ENCODE results near the gene PFN1. TPM values are rescaled to one million over a fixed set of nuclear protein-coding genes. Genes with fewer than 3 reads are reported as not detected.
A peak's percentile ranks its signal among the peaks of the same experiment; 100 is the strongest.

Gene PFN1
- total RNA-seq, 1 donor from 2014 or later = 874 TPM

DNA sequence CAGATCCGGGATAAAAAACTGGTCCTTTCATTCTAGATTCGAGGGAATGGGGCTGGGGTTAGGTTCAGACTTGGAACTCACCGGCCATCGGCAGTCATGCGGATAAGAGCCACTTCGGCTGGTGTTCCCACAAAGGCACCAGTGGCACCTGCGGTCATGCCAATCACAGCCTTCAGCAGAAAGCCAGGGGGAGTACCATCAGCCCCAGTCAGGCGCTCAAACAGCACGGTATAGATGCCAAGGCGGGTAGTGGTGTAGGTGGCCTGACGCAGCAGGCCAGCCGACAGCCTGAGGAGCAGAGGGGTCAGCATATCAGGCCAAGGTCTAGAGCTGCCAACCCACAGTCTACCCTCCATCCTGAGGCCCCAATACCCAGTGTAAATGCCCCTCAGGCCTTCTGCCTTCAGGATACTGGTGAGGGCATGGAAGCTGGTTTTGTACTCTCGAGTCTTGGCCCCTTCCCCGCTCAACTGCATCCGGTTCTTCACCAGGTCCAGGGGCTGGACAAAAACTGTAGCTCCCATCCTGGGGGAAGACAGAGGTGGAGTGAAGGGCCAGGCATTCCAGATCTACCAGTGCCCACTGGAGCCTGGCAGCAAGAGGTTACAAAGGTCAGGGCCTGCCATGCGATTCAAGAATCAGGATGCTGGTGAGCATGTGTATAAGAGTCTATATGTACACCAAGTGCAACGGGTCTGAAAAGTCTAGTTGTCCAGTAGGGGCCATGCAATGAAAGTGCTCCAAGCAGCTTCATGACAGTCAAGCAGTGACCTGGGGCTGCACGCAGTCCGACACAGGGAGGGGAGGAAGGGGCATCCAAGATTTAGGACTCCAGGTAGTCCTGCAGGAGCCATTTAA is 9.4 kb downstream of the PFN1 start:
- TF ChIP-seq CTCF (IDR thresholded peaks at IDR 0.05; ENCODE audit: unreplicated experiment) = no peak
- H3K9me3 Mint-ChIP-seq (ENCODE audit: unreplicated experiment) = no peaks in the 10 kb centered on the region
- no peak for DNase-seq (ENCODE audit: low spot score)
- peaks cover 19% of the 10 kb centered on the region for H3K27me3 Mint-ChIP-seq (ENCODE audit: unreplicated experiment)
- peaks cover 27% of the 10 kb centered on the region for H3K4me1 Mint-ChIP-seq (ENCODE audit: unreplicated experiment)
- peak overlapping the region; percentile 90 for H3K27ac Mint-ChIP-seq (ENCODE audit: unreplicated experiment)
- peak overlapping the region; percentile 97 for H3K4me3 Mint-ChIP-seq (ENCODE audit: unreplicated experiment)
- peaks cover 18% of the 10 kb centered on the region for H3K36me3 Mint-ChIP-seq (ENCODE audit: low read depth, unreplicated experiment)

- no peak for TF ChIP-seq CTCF (IDR thresholded peaks at IDR 0.05; ENCODE audit: unreplicated experiment)
- Mint-ChIP-seq H3K27me3 (ENCODE audit: unreplicated experiment) (peaks cover 21% of the 10 kb centered on the region), H3K27ac (ENCODE audit: unreplicated experiment) (no peak overlapping the region), H3K4me3 (ENCODE audit: unreplicated experiment) (peak overlapping the region; percentile 97), H3K4me1 (ENCODE audit: unreplicated experiment) (peaks cover 31% of the 10 kb centered on the region), H3K36me3 (ENCODE audit: low read depth, unreplicated experiment) (peaks cover 16% of the 10 kb centered on the region), H3K9me3 (ENCODE audit: unreplicated experiment) (no peaks in the 10 kb centered on the region)
- DNase-seq (ENCODE audit: low spot score) = no peak
These were observed 10.2 kb downstream of the PFN1 start for GRCh38 chr17:4938069-4938491.

DNA sequence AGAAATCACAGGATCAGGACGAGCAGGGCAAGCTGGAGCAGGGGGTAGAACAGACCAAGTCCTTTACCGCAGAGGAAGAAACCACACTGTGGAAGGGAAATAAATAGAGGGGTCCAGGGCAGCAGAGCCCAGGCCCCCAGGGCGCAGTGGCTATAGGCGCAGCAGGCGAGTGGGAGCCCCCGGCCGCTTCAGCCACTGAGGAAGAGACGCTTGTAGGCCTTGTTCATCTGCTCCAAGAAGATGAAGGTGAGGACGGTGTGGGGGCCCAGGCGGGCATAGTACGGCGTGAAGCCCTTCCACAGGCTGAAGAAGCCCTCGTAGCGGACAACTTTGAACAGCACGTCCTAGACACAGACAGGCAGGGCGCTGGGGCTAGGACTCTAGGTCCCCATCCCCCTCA is 10.8 kb downstream of the PFN1 start:
- peaks cover 19% of the 10 kb centered on the region for H3K27me3 Mint-ChIP-seq (ENCODE audit: unreplicated experiment)
- no peaks in the 10 kb centered on the region for H3K9me3 Mint-ChIP-seq (ENCODE audit: unreplicated experiment)
- DNase-seq (ENCODE audit: low spot score) = no peak
- H3K4me3 Mint-ChIP-seq (ENCODE audit: unreplicated experiment) = no peak overlapping the region
- TF ChIP-seq CTCF (IDR thresholded peaks at IDR 0.05; ENCODE audit: unreplicated experiment) = no peak
- H3K27ac Mint-ChIP-seq (ENCODE audit: unreplicated experiment) = no peak overlapping the region
- peaks cover 12% of the 10 kb centered on the region for H3K36me3 Mint-ChIP-seq (ENCODE audit: low read depth, unreplicated experiment)
- H3K4me1 Mint-ChIP-seq (ENCODE audit: unreplicated experiment) = peaks cover 34% of the 10 kb centered on the region

GRCh38 chr17:4936436-4936835 is 11.9 kb downstream of the PFN1 start:
- Mint-ChIP-seq H3K36me3 (ENCODE audit: low read depth, unreplicated experiment) (peaks cover 11% of the 10 kb centered on the region), H3K27me3 (ENCODE audit: unreplicated experiment) (peaks cover 14% of the 10 kb centered on the region), H3K9me3 (ENCODE audit: unreplicated experiment) (no peaks in the 10 kb centered on the region), H3K4me3 (ENCODE audit: unreplicated experiment) (no peak overlapping the region), H3K27ac (ENCODE audit: unreplicated experiment) (no peak overlapping the region), H3K4me1 (ENCODE audit: unreplicated experiment) (peaks cover 28% of the 10 kb centered on the region)
- no peak for TF ChIP-seq CTCF (IDR thresholded peaks at IDR 0.05; ENCODE audit: unreplicated experiment)
- DNase-seq (ENCODE audit: low spot score) = no peak

DNA sequence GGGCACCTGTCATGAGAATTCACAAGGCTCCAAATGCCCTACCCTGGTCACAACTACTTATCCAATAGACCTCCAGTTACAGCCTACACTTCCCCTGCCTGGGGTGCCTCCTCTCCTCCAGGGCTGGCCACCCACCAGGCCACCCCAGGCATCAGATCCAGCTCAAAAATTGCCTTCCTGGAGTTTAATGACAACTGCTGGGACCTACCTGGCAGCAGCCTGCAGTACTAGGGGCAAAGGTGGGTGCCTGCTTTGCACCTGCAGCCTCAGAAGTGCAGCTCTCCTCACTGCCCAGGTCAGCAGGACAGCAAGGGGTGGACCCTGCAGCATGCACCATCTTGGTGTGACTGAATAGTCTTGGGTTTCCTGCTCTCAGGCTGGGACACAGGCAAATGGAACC is 12.7 kb downstream of the PFN1 start:
- Mint-ChIP-seq H3K27me3 (ENCODE audit: unreplicated experiment) (peaks cover 14% of the 10 kb centered on the region), H3K36me3 (ENCODE audit: low read depth, unreplicated experiment) (peaks cover 13% of the 10 kb centered on the region), H3K4me3 (ENCODE audit: unreplicated experiment) (no peak overlapping the region), H3K4me1 (ENCODE audit: unreplicated experiment) (peaks cover 23% of the 10 kb centered on the region), H3K9me3 (ENCODE audit: unreplicated experiment) (no peaks in the 10 kb centered on the region), H3K27ac (ENCODE audit: unreplicated experiment) (no peak overlapping the region)
- TF ChIP-seq CTCF (IDR thresholded peaks at IDR 0.05; ENCODE audit: unreplicated experiment) = no peak
- no peak for DNase-seq (ENCODE audit: low spot score)

Data from endothelial cell (in vitro differentiated cells).